ENCODE results near the gene MET. TPM values are rescaled to one million over a fixed set of nuclear protein-coding genes. Genes with fewer than 3 reads are reported as not detected.

The MET gene
- total and polyA plus RNA-seq, 2 donors (not counting 3 experiments of a cell fraction or from before 2014, with no cell fraction given): 21.1 to 44.5 TPM

DNA sequence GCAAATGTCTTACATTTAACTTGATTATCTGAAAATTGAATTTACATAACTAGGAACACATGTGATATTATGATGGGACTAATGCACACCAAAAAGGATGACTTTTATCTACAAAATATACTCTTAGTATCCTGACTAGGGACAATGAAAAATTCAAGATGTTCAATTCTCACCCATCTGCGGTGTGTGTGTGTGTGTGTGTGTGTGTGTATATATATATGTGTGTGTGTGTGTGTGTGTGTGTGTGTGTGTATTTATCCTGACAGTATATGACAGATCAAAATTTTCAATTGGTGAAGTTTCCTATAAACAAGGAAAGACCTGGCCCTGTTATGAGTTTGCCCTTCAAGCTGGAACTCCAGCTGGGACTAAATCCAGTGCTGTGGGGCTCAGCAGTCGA, 40.3 kb upstream of the MET start:
- no peak overlapping the region for H3K27ac ChIP-seq (ENCODE audit: insufficient read depth, low read depth, low read length)
- no peaks in the 10 kb centered on the region for H3K4me1 ChIP-seq (ENCODE audit: control insufficient read depth, extremely low read depth, insufficient read depth, low read length)
- H3K79me2 ChIP-seq (ENCODE audit: control insufficient read depth, insufficient read depth, low read length): no peaks in the 10 kb centered on the region
- no peaks in the 10 kb centered on the region for H3K9me3 ChIP-seq (replicated peaks; ENCODE audit: control insufficient read depth, insufficient read depth, low read length)
- DNase-seq (ENCODE audit: low read depth, low spot score) (no peak), FAIRE-seq (no peak)
- CTCF ChIA-PET: interaction anchor here (0.9 to 1.9 kb wide), 8 partner anchors 9 to 179 kb away, joined by 3 to 8 read pairs (median 4); partner anchors contain the start of gene MET
- intact Hi-C loops (cut with micrococcal nuclease): no loop called here
- no peaks in the 10 kb centered on the region for H4K20me1 ChIP-seq (replicated peaks; ENCODE audit: control insufficient read depth, extremely low read depth, insufficient read depth, low read length)
- no peak overlapping the region for H3K4me3 ChIP-seq (replicated peaks in 1 of 3; ENCODE audit: insufficient read depth in 1 of 3, low read depth in 1 of 3, low read length in 3 of 3)
- H3K9me1 ChIP-seq (replicated peaks; ENCODE audit: control insufficient read depth, extremely low read depth, insufficient read depth, low read length): no peaks in the 10 kb centered on the region
- POLR2A ChIA-PET: interaction anchor here (0.6 kb wide), 1 partner anchor 43 kb away, joined by 3 read pairs; no protein-coding TSS in a partner anchor
- no TSS peak for BruUV-seq (replicated peaks)
- dilution Hi-C loops (cut with MboI; ENCODE audit: extremely low pct_ligation_motif_present, low sequenced_read_pairs): no loop called here
- H3K9ac ChIP-seq (replicated peaks; ENCODE audit: extremely low read depth, insufficient read depth, low read length): no peak overlapping the region
- H3K27me3 ChIP-seq (ENCODE audit: control insufficient read depth in 2 of 2, insufficient read depth in 2 of 2, low read length in 2 of 2): no peaks in the 10 kb centered on the region
- H3K36me3 ChIP-seq (ENCODE audit: control insufficient read depth in 2 of 2, extremely low read depth in 1 of 2, insufficient read depth in 2 of 2, low read length in 2 of 2): no peaks in the 10 kb centered on the region
- no peak overlapping the region for H2AFZ ChIP-seq (ENCODE audit: low read depth, low read length)
- TF ChIP-seq MYC (IDR thresholded peaks at IDR 0.05; ENCODE audit: low read depth, low read length) (no peak), POLR2AphosphoS5 (IDR thresholded peaks at IDR 0.05; ENCODE audit: insufficient read depth, low read depth, low read length) (no peak), EZH2 (IDR thresholded peaks at IDR 0.05; ENCODE audit: borderline replicate concordance, low read depth, low read length, severe bottlenecking) (no peak), MAX (IDR thresholded peaks at IDR 0.05; ENCODE audit: insufficient read depth, insufficient read length) (no peak), POLR2A (IDR thresholded peaks at IDR 0.05; ENCODE audit: low read depth, low read length) (no peak), CTCF (IDR thresholded peaks at IDR 0.05; ENCODE audit: extremely low read depth in 1 of 2, insufficient read depth in 1 of 2, low read depth in 1 of 2, low read length in 2 of 2) (no peak), JUN (IDR thresholded peaks at IDR 0.05; ENCODE audit: borderline replicate concordance, insufficient read depth, insufficient read length, low read depth) (no peak), GATA2 (IDR thresholded peaks at IDR 0.05; ENCODE audit: insufficient read depth, insufficient read length, low read depth, low read length) (no peak), FOS (IDR thresholded peaks at IDR 0.05; ENCODE audit: borderline replicate concordance, insufficient read depth, low read length) (no peak)
- H3K4me2 ChIP-seq (ENCODE audit: insufficient read depth, low read length): no peak overlapping the region

Measured in endothelial cell of umbilical vein (primary cell).